OCI-LY1 (cell line): Measurements from ENCODE around the gene NUFIP2.
A peak's percentile ranks its signal among the peaks of the same experiment; 100 is the strongest.

Experiments
- H2AFZ ChIP-seq: fragments of 200-600 bp; sonication (generic), shearing (Covaris generic); 2 replicates; pipeline ENCODE4 v1.6.0; 2014; ENCODE audit warnings: antibody characterized with exemption, mild to moderate bottlenecking, low read length
- H3F3A ChIP-seq: fragments of 200-600 bp; sonication (generic), shearing (Covaris generic); 2 replicates; pipeline ENCODE4 v1.6.0; 2014; ENCODE audit warnings: mild to moderate bottlenecking, antibody characterized with exemption, low read length, moderate library complexity; ENCODE audit not compliant: insufficient read depth
- H3K27ac ChIP-seq: fragments of 200-600 bp; sonication (generic); 2 replicates; pipeline ENCODE4 v1.5.1; 2014; ENCODE audit warnings: low read length, mixed run types, mild to moderate bottlenecking, low read depth; ENCODE audit not compliant: poor library complexity, severe bottlenecking
- H3K27me3 ChIP-seq: fragments of 200-600 bp; sonication (generic); 2 replicates; pipeline ENCODE4 v1.6.0; 2014; ENCODE audit warnings: antibody characterized with exemption, mild to moderate bottlenecking, low read length, moderate library complexity; ENCODE audit not compliant: insufficient read depth
- H3K36me3 ChIP-seq: fragments of 200-600 bp; sonication (generic); 2 replicates; pipeline ENCODE4 v1.6.1; 2014; ENCODE audit warnings: mild to moderate bottlenecking, antibody characterized with exemption, low read length, moderate library complexity, mixed read lengths; ENCODE audit not compliant: insufficient read depth
- H3K4me1 ChIP-seq: fragments of 200-600 bp; sonication (generic); 2 replicates; pipeline ENCODE4 v1.5.1; 2014; ENCODE audit warnings: mild to moderate bottlenecking, low read length, moderate library complexity; ENCODE audit not compliant: insufficient read depth, severe bottlenecking
- H3K4me2 ChIP-seq: fragments of 200-600 bp; sonication (generic), shearing (Covaris generic); 2 replicates; pipeline ENCODE4 v1.6.1; 2014; ENCODE audit warnings: low read length
- H3K4me3 ChIP-seq: fragments of 200-600 bp; sonication (generic); 2 replicates; pipeline ENCODE4 v1.5.1; 2014; ENCODE audit warnings: low read length, low read depth, mild to moderate bottlenecking, mixed read lengths; ENCODE audit not compliant: poor library complexity, severe bottlenecking
- H3K79me2 ChIP-seq: fragments of 200-600 bp; shearing (Covaris generic); 2 replicates; pipeline ENCODE4 v1.6.1; 2016; ENCODE audit warnings: mixed run types, low read length, mixed read lengths; ENCODE audit not compliant: insufficient read depth
- H3K9ac ChIP-seq: fragments of 200-600 bp; sonication (generic), shearing (Covaris generic); 2 replicates; pipeline ENCODE4 v1.6.1; 2014; ENCODE audit warnings: mild to moderate bottlenecking, low read length, mixed read lengths
- H3K9me2 ChIP-seq: fragments of 200-600 bp; sonication (generic), shearing (Covaris generic); 2 replicates; pipeline ENCODE4 v1.6.1; 2014; ENCODE audit warnings: low read depth, mild to moderate bottlenecking, low read length, mixed read lengths
- H3K9me3 ChIP-seq: fragments of 200-600 bp; shearing (Covaris generic); 2 replicates; pipeline ENCODE4 v1.6.1; 2014; ENCODE audit warnings: low read length, mixed read lengths
- H4K20me1 ChIP-seq: fragments of 200-600 bp; sonication (generic), shearing (Covaris generic); 2 replicates; pipeline ENCODE4 v1.6.0; 2016; ENCODE audit warnings: mild to moderate bottlenecking, low read length; ENCODE audit not compliant: insufficient read depth
- EZH2 ChIP-seq: fragments of 200-600 bp; sonication (generic), shearing (Covaris generic); IDR thresholded peaks from 2 replicates; pipeline ENCODE4 v1.8.0; 2017; ENCODE audit warnings: borderline replicate concordance, mixed run types, mild to moderate bottlenecking, antibody characterized with exemption, low read length, moderate library complexity, mixed read lengths
- TF ChIP-seq, protein P1 (sequence below): fragments of 200-600 bp; sonication (generic), shearing (Covaris generic); IDR thresholded peaks from 2 replicates; pipeline ENCODE4 v1.5.1; 2017; ENCODE audit warnings: mild to moderate bottlenecking, antibody characterized with exemption, low read length, moderate library complexity, mixed read lengths

The NUFIP2 gene

DNA sequence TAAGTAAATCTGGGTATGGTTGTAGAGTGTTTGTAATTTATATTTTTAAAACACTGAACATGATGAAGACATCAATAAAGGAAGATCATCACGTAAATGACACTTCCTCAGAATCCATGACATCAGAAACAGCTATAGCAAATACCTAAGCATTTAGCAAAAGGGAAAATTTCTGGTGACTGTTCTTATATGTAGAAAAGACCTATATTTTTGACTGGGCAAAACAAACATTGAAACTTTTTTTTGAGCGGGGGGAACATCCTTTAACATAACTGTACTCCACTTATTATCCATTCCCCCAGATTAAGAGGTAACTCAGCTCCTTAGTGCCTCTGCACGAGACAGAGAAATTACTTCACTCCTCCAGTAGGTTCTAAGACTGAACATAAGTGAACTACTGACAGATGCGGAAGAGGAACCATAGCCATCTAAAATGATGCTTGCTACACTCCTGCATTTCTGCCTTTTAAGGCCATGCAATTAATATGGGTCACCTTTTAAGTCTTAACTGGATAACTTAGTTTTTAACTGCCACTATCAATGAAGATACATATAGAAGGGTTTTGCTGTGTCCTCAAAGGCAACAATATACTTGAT, 37.9 kb downstream of the NUFIP2 start:
- H3K27ac ChIP-seq, result no peak overlapping the region
- no peaks in the 10 kb centered on the region for H3K4me1 ChIP-seq
- no peaks in the 10 kb centered on the region for H3K27me3 ChIP-seq
- H3K9me2 ChIP-seq, result no peaks in the 10 kb centered on the region
- no peak overlapping the region for H3K4me2 ChIP-seq
- H4K20me1 ChIP-seq, result no peaks in the 10 kb centered on the region; the same call in 1 of the 2 replicates
- peaks cover 28% of the 10 kb centered on the region for H3K36me3 ChIP-seq
- H3K4me3 ChIP-seq, result no peak overlapping the region
- TF ChIP-seq, protein P1, sequence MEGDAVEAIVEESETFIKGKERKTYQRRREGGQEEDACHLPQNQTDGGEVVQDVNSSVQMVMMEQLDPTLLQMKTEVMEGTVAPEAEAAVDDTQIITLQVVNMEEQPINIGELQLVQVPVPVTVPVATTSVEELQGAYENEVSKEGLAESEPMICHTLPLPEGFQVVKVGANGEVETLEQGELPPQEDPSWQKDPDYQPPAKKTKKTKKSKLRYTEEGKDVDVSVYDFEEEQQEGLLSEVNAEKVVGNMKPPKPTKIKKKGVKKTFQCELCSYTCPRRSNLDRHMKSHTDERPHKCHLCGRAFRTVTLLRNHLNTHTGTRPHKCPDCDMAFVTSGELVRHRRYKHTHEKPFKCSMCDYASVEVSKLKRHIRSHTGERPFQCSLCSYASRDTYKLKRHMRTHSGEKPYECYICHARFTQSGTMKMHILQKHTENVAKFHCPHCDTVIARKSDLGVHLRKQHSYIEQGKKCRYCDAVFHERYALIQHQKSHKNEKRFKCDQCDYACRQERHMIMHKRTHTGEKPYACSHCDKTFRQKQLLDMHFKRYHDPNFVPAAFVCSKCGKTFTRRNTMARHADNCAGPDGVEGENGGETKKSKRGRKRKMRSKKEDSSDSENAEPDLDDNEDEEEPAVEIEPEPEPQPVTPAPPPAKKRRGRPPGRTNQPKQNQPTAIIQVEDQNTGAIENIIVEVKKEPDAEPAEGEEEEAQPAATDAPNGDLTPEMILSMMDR, result no peak
- TF ChIP-seq EZH2, result no peak
- no peaks in the 10 kb centered on the region for H3K9me3 ChIP-seq
- peaks cover 11% of the 10 kb centered on the region for H3F3A ChIP-seq
- no peak overlapping the region for H3K9ac ChIP-seq
- no peaks in the 10 kb centered on the region for H3K79me2 ChIP-seq
- no peak overlapping the region for H2AFZ ChIP-seq

DNA sequence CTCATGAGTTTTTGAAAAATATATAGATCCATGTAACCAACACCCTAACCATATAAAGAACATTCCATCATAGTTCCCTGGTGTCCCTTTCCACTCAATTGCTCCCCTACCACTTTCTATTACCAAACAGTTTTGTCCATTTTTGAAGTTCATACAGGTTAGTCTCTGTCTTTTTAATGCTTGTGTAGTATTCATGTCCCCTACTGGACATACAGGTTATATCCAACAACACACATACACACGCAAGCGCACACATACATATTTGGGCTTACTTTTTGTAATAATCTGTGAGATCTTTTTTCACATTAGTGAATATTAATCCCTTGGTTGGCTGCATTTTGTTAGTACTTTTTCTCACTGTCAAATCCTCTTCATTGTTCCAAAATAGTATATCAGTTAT, 40.9 kb downstream of the NUFIP2 start:
- TF ChIP-seq EZH2, result no peak
- TF ChIP-seq, protein P1, result no peak
- Histone ChIP-seq H3K9me3 (no peaks in the 10 kb centered on the region), H3K4me1 (no peaks in the 10 kb centered on the region), H3K4me3 (no peak overlapping the region), H3K9ac (no peak overlapping the region), H3F3A (peaks cover 11% of the 10 kb centered on the region), H3K36me3 (peaks cover under 1% of the 10 kb centered on the region; the same call in 1 of the 2 replicates), H4K20me1 (no peaks in the 10 kb centered on the region), H3K4me2 (no peak overlapping the region), H3K27me3 (no peaks in the 10 kb centered on the region), H3K9me2 (no peaks in the 10 kb centered on the region), H3K79me2 (no peaks in the 10 kb centered on the region), H2AFZ (no peak overlapping the region), H3K27ac (no peak overlapping the region)

DNA sequence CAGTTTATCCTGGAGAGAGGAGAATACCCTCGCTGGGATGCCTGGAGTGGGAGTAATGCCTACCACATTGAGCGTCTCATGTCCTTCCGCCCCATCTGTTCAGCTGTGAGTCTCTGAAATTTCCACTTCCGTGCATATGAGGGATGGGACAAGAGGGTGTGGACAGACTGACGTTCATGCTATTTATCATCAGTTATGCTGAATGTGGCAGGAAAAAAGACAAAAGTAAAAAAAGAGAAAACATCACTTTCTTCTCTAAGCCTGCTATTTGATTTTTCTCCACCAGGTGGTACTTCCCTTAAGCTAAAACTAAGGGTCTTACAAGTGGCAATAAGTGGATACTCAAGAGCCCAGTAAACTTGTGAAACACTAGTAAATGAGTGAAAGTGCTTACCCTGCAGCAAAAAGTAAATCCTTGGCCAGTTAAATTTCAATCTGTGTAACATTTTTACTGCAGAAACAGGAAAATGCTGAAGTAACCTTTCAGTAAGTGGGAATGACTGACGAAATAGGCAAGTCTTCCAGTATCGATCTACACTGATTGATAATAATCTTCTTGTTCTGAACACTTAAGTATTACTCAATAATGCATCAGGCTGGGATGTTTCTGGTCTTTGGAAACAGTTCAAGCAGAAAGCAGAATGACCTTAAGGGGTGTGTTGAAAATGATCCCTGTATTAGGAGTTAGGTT, 41.7 kb downstream of the NUFIP2 start:
- peaks cover 11% of the 10 kb centered on the region; the same call in 1 of the 2 replicates for H3F3A ChIP-seq

More for the DNA sequence above, 41.7 kb downstream of the NUFIP2 start:
- no peak overlapping the region for H2AFZ ChIP-seq
- no peak overlapping the region for H3K4me2 ChIP-seq
- H3K36me3 ChIP-seq, result no peaks in the 10 kb centered on the region
- no peak overlapping the region for H3K9ac ChIP-seq
- H3K9me2 ChIP-seq, result no peaks in the 10 kb centered on the region
- H4K20me1 ChIP-seq, result no peaks in the 10 kb centered on the region
- no peaks in the 10 kb centered on the region for H3K9me3 ChIP-seq
- H3K27ac ChIP-seq, result no peak overlapping the region
- no peak overlapping the region for H3K4me3 ChIP-seq
- no peak for TF ChIP-seq EZH2
- TF ChIP-seq, protein P1, result peak; percentile 61
- no peaks in the 10 kb centered on the region for H3K27me3 ChIP-seq
- H3K4me1 ChIP-seq, result no peaks in the 10 kb centered on the region
- H3K79me2 ChIP-seq, result no peaks in the 10 kb centered on the region
